GM13977 (cell line): ENCODE results near the gene TLN1.

Source experiments
- DNase-seq: peaks from one replicate; pipeline ENCODE4 v3.0.0; 2012; ENCODE audit warnings: low spot score
- in situ Hi-C: fragments of 300-500 bp; cut with MboI; formaldehyde crosslinking; loops from one replicate; pipeline ENCODE4 v1.12.0; 2022; ENCODE audit warnings: low sequenced_read_pairs, low pct_unique_long_range_greater_than_20kb, mixed read lengths, inconsistent platforms; ENCODE audit not compliant: unreplicated experiment
- TF ChIP-seq, protein P1 (sequence below): IDR thresholded peaks from 2 replicates; pipeline ENCODE4 v1.5.1; 2012; ENCODE audit warnings: mild to moderate bottlenecking, control low read depth; ENCODE audit not compliant: insufficient read depth; ENCODE audit errors: extremely low read depth, missing control alignments

Gene TLN1

DNA sequence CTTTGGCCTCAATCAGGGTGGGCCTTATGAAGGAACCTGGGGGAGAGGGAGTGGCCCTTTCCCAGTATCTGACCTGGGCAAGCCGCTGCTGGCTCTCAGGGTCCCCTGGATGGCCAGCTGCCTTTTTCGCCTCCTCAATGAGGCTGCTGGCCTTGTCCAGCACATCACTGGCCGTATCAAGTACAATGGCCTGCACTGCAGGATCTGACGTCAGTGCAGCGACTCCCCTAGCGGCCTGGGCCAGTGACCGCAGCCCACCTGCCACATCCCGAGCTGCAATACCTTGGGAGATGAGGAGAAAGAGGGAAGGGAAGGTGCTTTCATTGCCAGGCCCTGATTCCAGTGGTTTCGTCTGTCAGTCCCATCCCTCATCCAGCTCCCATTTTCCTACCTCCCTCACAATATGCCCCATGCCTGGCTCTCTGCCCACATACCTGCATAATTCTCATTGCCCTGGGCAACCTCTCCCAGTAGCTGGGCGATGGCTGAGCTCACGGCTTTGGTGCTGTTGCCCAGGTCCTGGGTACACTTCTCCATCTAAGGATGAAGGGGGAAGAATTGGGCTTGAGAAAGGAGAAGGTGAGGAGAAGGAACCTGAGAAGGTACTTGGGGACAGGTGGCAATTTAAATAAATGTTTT lies 19.1 kb downstream of the TLN1 start:
- in situ Hi-C loops: no loop called here
- no peak for DNase-seq
- TF ChIP-seq, protein P1, sequence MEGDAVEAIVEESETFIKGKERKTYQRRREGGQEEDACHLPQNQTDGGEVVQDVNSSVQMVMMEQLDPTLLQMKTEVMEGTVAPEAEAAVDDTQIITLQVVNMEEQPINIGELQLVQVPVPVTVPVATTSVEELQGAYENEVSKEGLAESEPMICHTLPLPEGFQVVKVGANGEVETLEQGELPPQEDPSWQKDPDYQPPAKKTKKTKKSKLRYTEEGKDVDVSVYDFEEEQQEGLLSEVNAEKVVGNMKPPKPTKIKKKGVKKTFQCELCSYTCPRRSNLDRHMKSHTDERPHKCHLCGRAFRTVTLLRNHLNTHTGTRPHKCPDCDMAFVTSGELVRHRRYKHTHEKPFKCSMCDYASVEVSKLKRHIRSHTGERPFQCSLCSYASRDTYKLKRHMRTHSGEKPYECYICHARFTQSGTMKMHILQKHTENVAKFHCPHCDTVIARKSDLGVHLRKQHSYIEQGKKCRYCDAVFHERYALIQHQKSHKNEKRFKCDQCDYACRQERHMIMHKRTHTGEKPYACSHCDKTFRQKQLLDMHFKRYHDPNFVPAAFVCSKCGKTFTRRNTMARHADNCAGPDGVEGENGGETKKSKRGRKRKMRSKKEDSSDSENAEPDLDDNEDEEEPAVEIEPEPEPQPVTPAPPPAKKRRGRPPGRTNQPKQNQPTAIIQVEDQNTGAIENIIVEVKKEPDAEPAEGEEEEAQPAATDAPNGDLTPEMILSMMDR: no peak

DNA sequence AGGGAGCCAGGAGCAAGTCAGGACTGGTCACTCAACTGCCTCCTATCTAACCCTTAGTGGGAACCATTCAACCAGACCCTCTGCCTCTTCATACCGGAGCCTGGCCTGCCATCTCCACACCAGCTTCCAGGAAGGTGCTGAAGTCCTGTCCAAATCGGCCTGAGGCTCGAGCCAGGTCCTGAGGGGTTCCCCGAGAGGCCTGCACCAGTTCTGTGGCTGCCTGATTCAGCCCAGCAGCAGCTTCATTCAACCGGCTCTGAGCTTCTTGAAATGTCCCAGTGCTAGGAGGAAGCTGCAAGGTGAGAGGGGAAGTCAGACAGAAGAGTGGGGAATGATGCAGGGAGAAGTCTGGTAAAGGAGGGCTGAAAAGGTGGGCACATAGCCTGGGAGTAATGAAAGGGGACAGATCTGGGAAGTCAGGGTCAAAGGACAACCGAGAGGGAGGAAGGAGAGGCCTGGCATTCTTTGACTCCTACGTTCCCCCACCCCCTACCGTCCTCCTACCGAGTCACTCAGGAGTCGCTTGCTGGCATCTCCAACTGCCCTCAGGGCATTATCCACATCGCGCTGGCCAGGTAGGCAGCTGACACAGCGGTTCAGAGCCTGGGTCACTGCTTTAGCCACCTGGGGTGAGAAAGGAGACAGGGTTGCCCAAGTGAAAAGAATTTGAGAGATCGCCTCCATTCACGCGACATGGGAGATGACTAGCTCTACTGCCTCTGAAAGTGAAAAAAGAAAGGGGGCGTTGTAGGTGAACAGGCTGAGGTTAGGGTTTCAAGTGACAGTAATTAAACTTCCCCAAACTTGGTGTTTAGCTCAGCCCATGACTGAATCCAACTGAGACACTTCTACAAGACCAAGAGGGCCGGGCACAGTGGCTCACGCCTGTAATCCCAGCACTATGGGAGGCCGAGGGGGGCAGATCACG lies 20.2 kb downstream of the TLN1 start:
- in situ Hi-C loops: no loop called here
- peak; percentile 60 for DNase-seq
- TF ChIP-seq, protein P1: no peak

DNA sequence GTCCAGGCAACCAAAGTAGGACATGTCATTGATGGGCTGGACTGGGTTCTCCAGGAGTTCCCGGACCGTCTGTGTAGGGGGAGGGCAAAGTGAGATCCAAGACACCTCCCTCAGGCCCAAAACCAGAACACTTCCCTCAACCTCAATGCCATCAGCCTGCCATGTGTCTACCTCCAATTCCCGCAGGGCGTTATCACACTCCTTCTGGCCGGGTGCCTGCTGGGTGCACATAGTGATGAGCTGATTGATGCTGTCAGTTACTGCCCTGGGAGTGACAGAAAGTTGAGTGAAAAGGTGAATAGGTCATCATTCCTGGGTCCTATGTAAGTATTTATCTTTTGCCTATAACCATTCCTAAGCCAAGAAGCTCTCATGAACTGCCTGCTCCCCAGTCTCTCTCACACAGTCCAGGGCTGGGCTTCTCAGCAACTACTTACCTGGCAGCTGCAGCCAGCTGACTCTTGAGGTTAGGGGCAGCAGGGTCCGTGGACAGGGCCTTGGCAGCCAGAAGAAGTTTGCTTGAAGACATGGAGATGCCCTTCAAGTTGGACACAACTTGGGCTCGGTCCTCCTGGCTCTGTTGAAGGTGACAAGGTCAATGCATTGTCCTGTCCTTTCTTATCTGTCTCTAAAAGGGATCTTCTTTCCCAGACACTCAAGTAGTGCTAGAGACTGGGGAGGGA lies 21.0 kb downstream of the TLN1 start:
- DNase-seq: no peak
- in situ Hi-C loops: no loop called here
- TF ChIP-seq, protein P1: no peak

DNA sequence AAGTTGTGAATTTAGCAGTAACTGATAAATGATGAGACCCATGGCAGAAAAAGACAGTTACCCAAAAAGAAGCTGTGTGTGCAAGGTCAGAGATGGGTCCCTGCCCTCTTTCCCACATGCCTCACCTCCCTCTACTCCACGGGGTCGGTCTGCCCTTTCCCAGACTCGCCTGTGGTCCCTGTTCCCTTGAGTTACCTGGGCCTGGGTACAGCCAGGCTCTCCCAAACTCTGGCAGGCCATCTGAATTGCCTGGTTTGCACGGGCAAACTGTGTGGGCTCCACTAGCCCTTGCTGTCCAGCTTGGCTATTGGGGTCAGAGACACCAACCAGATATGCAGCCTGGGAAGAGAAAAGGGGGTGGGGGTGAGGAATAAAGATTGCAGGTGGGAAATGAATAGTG lies 23.8 kb downstream of the TLN1 start:
- DNase-seq: no peak
- in situ Hi-C loops: no loop called here
- TF ChIP-seq, protein P1: no peak

DNA sequence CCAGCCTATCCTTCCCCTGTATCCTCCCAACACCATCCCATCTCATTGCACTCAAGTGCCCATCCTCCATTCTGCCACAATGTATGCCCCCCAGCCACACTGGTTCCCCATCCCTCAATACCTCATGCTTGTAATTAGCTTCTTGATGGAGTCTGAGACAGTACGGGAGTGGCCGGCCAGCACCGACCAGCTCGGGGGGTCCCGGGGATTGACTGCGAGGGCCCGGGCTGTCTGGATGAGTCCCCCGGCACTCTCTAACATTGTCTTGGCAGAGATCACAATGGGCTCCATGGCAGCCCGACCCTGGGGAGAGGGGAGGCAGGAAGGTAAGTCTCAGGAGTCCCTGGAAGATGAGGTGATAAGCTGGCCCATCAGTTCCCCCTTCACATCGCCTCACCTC lies 25.0 kb downstream of the TLN1 start:
- TF ChIP-seq, protein P1: no peak
- no peak for DNase-seq
- in situ Hi-C loops: no loop called here

DNA sequence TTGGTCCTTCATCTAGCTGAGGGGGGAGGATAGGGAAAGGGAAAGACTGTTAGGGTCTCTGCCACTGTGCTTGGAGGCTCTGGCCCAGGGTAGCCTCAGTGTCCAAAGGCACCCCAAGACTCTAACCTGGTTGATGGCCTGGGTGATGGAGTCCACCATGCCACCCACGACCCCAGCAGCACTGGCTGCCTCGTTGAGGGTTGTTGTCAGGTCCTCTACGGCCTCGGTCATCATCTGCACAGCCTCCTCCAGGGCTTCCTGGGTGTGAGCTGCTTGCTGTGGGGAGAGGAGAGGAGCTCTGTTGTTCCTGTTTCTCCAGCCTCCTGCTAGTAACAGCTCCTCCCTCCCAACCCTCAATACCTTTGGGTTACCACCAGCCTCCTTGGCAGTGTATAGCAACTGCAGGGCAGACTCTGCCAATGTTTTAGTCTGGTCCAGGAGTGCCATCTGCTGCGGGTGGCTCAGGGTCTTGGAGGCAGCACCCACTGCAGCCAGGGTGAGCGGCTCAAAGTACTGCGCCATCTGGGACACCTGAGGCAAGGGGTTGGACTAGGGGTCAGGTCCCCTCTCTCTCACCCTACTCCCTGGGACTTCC lies 26.1 kb downstream of the TLN1 start:
- DNase-seq: no peak
- in situ Hi-C loops: no loop called here
- TF ChIP-seq, protein P1: no peak
